HG02884 (cell line): ENCODE data around the gene TRRAP.
A peak's percentile ranks its signal among the peaks of the same experiment; 100 is the strongest.
"Not testable (repeated sequence)": the region's sequence is repeated elsewhere in the genome, so short reads cannot be mapped to it uniquely, and the experiment has no call there.

Experiments used
- ATAC-seq: cut with Tn5 transposase; IDR thresholded peaks from one replicate; pipeline ENCODE4 v1.9.1; 2021; ENCODE audit warnings: mild to moderate bottlenecking, moderate library complexity; ENCODE audit not compliant: unreplicated experiment

Gene TRRAP

GRCh38 chr7:98878365-98879197 is at the start of gene TRRAP:
Gene TRRAP, plus strand, starts transcription at chr7:98878532. Its CDS starts 2,619 bp downstream, at chr7:98881151.
- ATAC-seq: peak; percentile 62

GRCh38 chr7:98830972-98831548 is 47.3 kb upstream of the TRRAP start:
- no peak for ATAC-seq

- no peak for ATAC-seq
Measured at GRCh38 chr7:98831641-98832221, 46.6 kb upstream of the TRRAP start.

GRCh38 chr7:98833022-98833421 is 45.3 kb upstream of the TRRAP start:
- ATAC-seq: no peak

GRCh38 chr7:98834949-98835348 is 43.4 kb upstream of the TRRAP start:
- ATAC-seq: no peak

- ATAC-seq: no peak
Measured at GRCh38 chr7:98836811-98837629, 41.3 kb upstream of the TRRAP start.

- no peak for ATAC-seq
Measured at GRCh38 chr7:98837630-98837972, 40.7 kb upstream of the TRRAP start.

- ATAC-seq: no peak
Measured at GRCh38 chr7:98840096-98840495, 38.2 kb upstream of the TRRAP start.

GRCh38 chr7:98840722-98841121 is 37.6 kb upstream of the TRRAP start:
- ATAC-seq: no peak

- ATAC-seq: no peak
Measured at GRCh38 chr7:98841179-98841997, 36.9 kb upstream of the TRRAP start.

GRCh38 chr7:98842552-98842951 is 35.8 kb upstream of the TRRAP start:
- not testable (repeated sequence) for ATAC-seq

GRCh38 chr7:98848918-98849317 is 29.4 kb upstream of the TRRAP start:
- ATAC-seq: no peak

GRCh38 chr7:98852826-98853225 is 25.5 kb upstream of the TRRAP start:
- ATAC-seq: no peak

- ATAC-seq: no peak
Measured at GRCh38 chr7:98855610-98856422, 22.5 kb upstream of the TRRAP start.

GRCh38 chr7:98860071-98860470 is 18.3 kb upstream of the TRRAP start:
- no peak for ATAC-seq

- ATAC-seq: no peak
Measured at GRCh38 chr7:98862203-98862602, 16.1 kb upstream of the TRRAP start.

- ATAC-seq: no peak
Measured at GRCh38 chr7:98862716-98863420, 15.5 kb upstream of the TRRAP start.

GRCh38 chr7:98863601-98864000 is 14.7 kb upstream of the TRRAP start:
- no peak for ATAC-seq
